SK-N-SH (cell line): ENCODE data around the gene SPATA21. TPM values are rescaled to one million over a fixed set of nuclear protein-coding genes. Genes with fewer than 3 reads are reported as not detected.

Source experiments
- CTCF ChIA-PET: fragments of 300-600, 350-600 bp; formaldehyde crosslinking; extraction: SDS; loops from one replicate; lab custom pipeline; 2021; lab: Yijun Ruan, JAX
- POLR2A ChIA-PET: fragments of 350-600 bp; sonication (Branson Sonifier 250); formaldehyde crosslinking; extraction: SDS; loops from one replicate; lab custom pipeline; 2020; ENCODE audit warnings: antibody characterized with exemption, inconsistent platforms; lab: Yijun Ruan, JAX
- DNase-seq: peaks from one replicate; pipeline ENCODE4 v3.0.0; 2012
- H2AFZ ChIP-seq: fragments of 200-600 bp; sonication (generic); 2 replicates; pipeline ENCODE4 v1.8.1; 2016; ENCODE audit warnings: antibody characterized with exemption, mild to moderate bottlenecking, low read depth
- H3F3A ChIP-seq: fragments of 200-600 bp; sonication (generic); replicated peaks from 2 replicates; pipeline ENCODE3; 2016; ENCODE audit warnings: antibody characterized with exemption, mild to moderate bottlenecking; ENCODE audit not compliant: insufficient read depth
- H3K27ac ChIP-seq, 2 experiments: fragments of 200-500 bp in 1 of 2; fragments of 200-600 bp in 1 of 2; sonication (Bioruptor generic) in 1 of 2; sonication (generic), shearing (Covaris generic) in 1 of 2; 2 replicates each; pipeline versions ENCODE4 v1.5.1 to v1.6.1; 2014 to 2016; ENCODE audit warnings: low read depth in 2 of 2, inconsistent platforms in 1 of 2, low read length in 1 of 2, mild to moderate bottlenecking in 1 of 2, mixed read lengths in 1 of 2
- H3K27me3 ChIP-seq: fragments of 200-600 bp; sonication (generic), shearing (Covaris generic); 2 replicates; pipeline ENCODE4 v1.6.1; 2016; ENCODE audit warnings: mixed run types; ENCODE audit not compliant: insufficient read depth
- H3K36me3 ChIP-seq, 2 experiments: fragments of 200-500 bp in 1 of 2; fragments of 200-600 bp in 1 of 2; sonication (Bioruptor generic) in 1 of 2; sonication (generic) in 1 of 2; replicated peaks in 1 of 2; 2 replicates each; pipeline versions ENCODE3 to v1.5.1; 2014 to 2016; ENCODE audit warnings: low read length in 1 of 2, mild to moderate bottlenecking in 1 of 2; ENCODE audit not compliant: insufficient read depth in 2 of 2, control insufficient read depth in 1 of 2
- H3K4me1 ChIP-seq, 2 experiments: fragments of 200-500 bp in 1 of 2; fragments of 200-600 bp in 1 of 2; sonication (Bioruptor generic) in 1 of 2; sonication (generic), shearing (Covaris generic) in 1 of 2; 2 replicates each; pipeline versions ENCODE4 v1.5.1 to v1.6.1; 2014 to 2016; ENCODE audit warnings: low read depth in 1 of 2, low read length in 1 of 2, mixed run types in 1 of 2; ENCODE audit not compliant: insufficient read depth in 2 of 2, control insufficient read depth in 1 of 2
- H3K4me2 ChIP-seq: fragments of 200-600 bp; sonication (generic), shearing (Covaris generic); 2 replicates; pipeline ENCODE4 v1.6.1; 2017; ENCODE audit warnings: mixed run types
- H3K4me3 ChIP-seq, 2 experiments: fragments of 200-500 bp in 1 of 2; fragments of 200-600 bp in 1 of 2; sonication (Bioruptor generic) in 1 of 2; sonication (generic), shearing (Covaris generic) in 1 of 2; 2 replicates each; pipeline versions ENCODE4 v1.5.1 to v1.8.1; 2014 to 2016; ENCODE audit warnings: low read depth in 2 of 2, inconsistent platforms in 1 of 2, low read length in 1 of 2, mild to moderate bottlenecking in 1 of 2, mixed read lengths in 1 of 2, moderate library complexity in 1 of 2
- H3K79me2 ChIP-seq: fragments of 200-600 bp; sonication (generic); 2 replicates; pipeline ENCODE4 v1.8.1; 2017; ENCODE audit warnings: mild to moderate bottlenecking; ENCODE audit not compliant: insufficient read depth
- H3K9ac ChIP-seq: fragments of 200-600 bp; sonication (generic); 2 replicates; pipeline ENCODE4 v1.6.1; 2017; ENCODE audit warnings: mixed run types
- H3K9me2 ChIP-seq: fragments of 200-600 bp; sonication (generic); 2 replicates; pipeline ENCODE4 v1.6.1; 2017; ENCODE audit warnings: mixed run types
- H3K9me3 ChIP-seq: fragments of 200-600 bp; sonication (generic); 2 replicates; pipeline ENCODE4 v1.6.1; 2017; ENCODE audit warnings: mixed run types, mild to moderate bottlenecking, moderate library complexity
- H4K20me1 ChIP-seq: fragments of 200-600 bp; sonication (generic); 2 replicates; pipeline ENCODE4 v1.6.1; 2017; ENCODE audit warnings: mild to moderate bottlenecking, mixed run types; ENCODE audit not compliant: insufficient read depth
- CTCF ChIP-seq: fragments of 200-600 bp; sonication (generic); IDR thresholded peaks from 2 replicates; pipeline ENCODE4 v1.6.1; 2017; ENCODE audit warnings: antibody characterized with exemption, mild to moderate bottlenecking, moderate library complexity
- ELF1 ChIP-seq: IDR thresholded peaks from 2 replicates; pipeline ENCODE4 v1.4.0; 2012
- FOSL2 ChIP-seq: IDR thresholded peaks from 2 replicates; pipeline ENCODE4 v1.4.0; 2012; ENCODE audit warnings: low read depth, mild to moderate bottlenecking, moderate library complexity, borderline replicate concordance
- FOXM1 ChIP-seq: IDR thresholded peaks from 2 replicates; pipeline ENCODE4 v1.4.0; 2012; ENCODE audit warnings: low read depth, mild to moderate bottlenecking
- GABPA ChIP-seq: IDR thresholded peaks from 2 replicates; pipeline ENCODE4 v1.4.0; 2012; ENCODE audit warnings: low read depth, mild to moderate bottlenecking
- JUND ChIP-seq: IDR thresholded peaks from 2 replicates; pipeline ENCODE4 v1.4.0; 2012
- MAX ChIP-seq: IDR thresholded peaks from 2 replicates; pipeline ENCODE4 v1.4.0; 2012; ENCODE audit warnings: low read depth
- MXI1 ChIP-seq: IDR thresholded peaks from 2 replicates; pipeline ENCODE4 v1.6.1; 2012; ENCODE audit warnings: mild to moderate bottlenecking, low read depth, low read length, improper control_type of control experiment
- PBX3 ChIP-seq: IDR thresholded peaks from 2 replicates; pipeline ENCODE4; 2012
- POLR2AphosphoS5 ChIP-seq: IDR thresholded peaks from 2 replicates; pipeline ENCODE4 v1.6.1; 2012; ENCODE audit warnings: low read depth, low read length
- RFX5 ChIP-seq: IDR thresholded peaks from 2 replicates; pipeline ENCODE4 v1.6.1; 2012; ENCODE audit warnings: mild to moderate bottlenecking, improper control_type of control experiment, low read length
- RXRA ChIP-seq: IDR thresholded peaks from 2 replicates; pipeline ENCODE4 v1.4.0; 2012; ENCODE audit warnings: low read depth, mild to moderate bottlenecking, borderline replicate concordance
- SIN3A ChIP-seq: IDR thresholded peaks from 2 replicates; pipeline ENCODE4 v1.6.1; 2012; ENCODE audit warnings: low read depth, mild to moderate bottlenecking, low read length, moderate library complexity, borderline replicate concordance
- SMC3 ChIP-seq: IDR thresholded peaks from 2 replicates; pipeline ENCODE4 v1.6.1; 2012; ENCODE audit warnings: low read depth, low read length, improper control_type of control experiment
- TCF12 ChIP-seq: IDR thresholded peaks from 2 replicates; pipeline ENCODE4 v1.4.0; 2012
- TEAD4 ChIP-seq: IDR thresholded peaks from 2 replicates; pipeline ENCODE4 v1.4.0; 2012; ENCODE audit warnings: mild to moderate bottlenecking, borderline replicate concordance; ENCODE audit not compliant: insufficient read depth
- WGBS: methylation state at CpG from one replicate; pipeline ENCODE4 v1.1.6; 2017; ENCODE audit warnings: low lambda C conversion rate; 5-methylcytosine and 5-hydroxymethylcytosine counted together
- polyA plus RNA-seq, 3 experiments: library from polyadenylated mRNA; depleted of rRNA; stranded (reverse); fragments of >200 nt; gene quantifications; 2 replicates each; pipeline ENCODE4 v1.2.3, GENCODE V29; 2012

The SPATA21 gene
- polyA plus RNA-seq, 1 of the 3 experiments (the other 2 are of a cell fraction), result 0.10 TPM

GRCh38 chr1:16367258-16367967, 69.8 kb downstream of the SPATA21 start:
- Histone ChIP-seq H3K36me3 (no peaks in the 10 kb centered on the region), H3K9me2 (no peaks in the 10 kb centered on the region), H3K4me3 (peak overlapping the region; percentile 76 to 78), H3K27me3 (no peaks in the 10 kb centered on the region), H3K4me1 (peaks cover 9 to 17% of the 10 kb centered on the region in 2 experiments; a peak in 3 of 4 replicates), H4K20me1 (peaks cover 34% of the 10 kb centered on the region), H3K4me2 (peak overlapping the region; percentile 92), H3F3A (peaks cover 26% of the 10 kb centered on the region), H3K79me2 (peaks cover 50% of the 10 kb centered on the region), H2AFZ (no peak overlapping the region), H3K27ac (peak overlapping the region; percentile 95 to 97), H3K9ac (peak overlapping the region; percentile 97), H3K9me3 (no peaks in the 10 kb centered on the region)
- POLR2A ChIA-PET, result interaction anchor here (0.6 to 1.2 kb wide), 3 partner anchors 9 to 245 kb away, joined by 3 to 4 read pairs (median 3); partner anchors contain the start of gene NECAP2
- TF ChIP-seq SMC3, result no peak
- TF ChIP-seq FOSL2, result no peak
- TF ChIP-seq POLR2AphosphoS5, result peak; percentile 78
- peak; percentile 19; the same call in 1 of the 2 replicates for TF ChIP-seq CTCF
- peak; percentile 75 for TF ChIP-seq MXI1
- peak; percentile 65; the same call in 1 of the 2 replicates for TF ChIP-seq SIN3A
- TF ChIP-seq FOXM1, result no peak
- no peak for TF ChIP-seq RXRA
- no peak for TF ChIP-seq RFX5
- TF ChIP-seq TEAD4, result 0 out of 2 replicates have a peak, but pooled peaks have one; percentile 33
- peak; percentile 92 for TF ChIP-seq MAX
- no peak; the same call in 1 of the 2 replicates for TF ChIP-seq JUND
- peak; percentile 27; the same call in 1 of the 2 replicates for TF ChIP-seq GABPA
- no peak for TF ChIP-seq ELF1
- TF ChIP-seq TCF12, result no peak
- no peak for TF ChIP-seq PBX3
- WGBS, result 2% methylated on average over 38 of the region's 47 CpGs
- peak; percentile 86 for DNase-seq
- CTCF ChIA-PET, result interaction anchor here (0.7 to 2.2 kb wide), 7 partner anchors 11 to 285 kb away, joined by 3 to 8 read pairs (median 4); partner anchors contain the start of gene NECAP2
